GM18502 (cell line): ENCODE results near the gene TTC38.

ENCODE experiments used
- ATAC-seq: cut with Tn5 transposase; IDR thresholded peaks from one replicate; pipeline ENCODE4 v1.9.1; 2021; ENCODE audit warnings: mild to moderate bottlenecking; ENCODE audit not compliant: unreplicated experiment, poor library complexity

Gene TTC38

GRCh38 chr22:46275455-46276122, 7.8 kb downstream of the TTC38 start:
- no peak for ATAC-seq

GRCh38 chr22:46276563-46276962, 8.8 kb downstream of the TTC38 start:
- ATAC-seq, result no peak

GRCh38 chr22:46278656-46279645, 11.1 kb downstream of the TTC38 start:
- ATAC-seq, result no peak

- no peak for ATAC-seq
Observed at GRCh38 chr22:46280063-46280817, 12.4 kb downstream of the TTC38 start.

- ATAC-seq, result no peak
Observed at GRCh38 chr22:46280999-46281623, 13.3 kb downstream of the TTC38 start.

- no peak for ATAC-seq
Observed at GRCh38 chr22:46281866-46282678, 14.3 kb downstream of the TTC38 start.

- ATAC-seq, result no peak
Observed at GRCh38 chr22:46286006-46286405, 18.2 kb downstream of the TTC38 start.

- no peak for ATAC-seq
Observed at GRCh38 chr22:46286941-46287872, 19.4 kb downstream of the TTC38 start.

GRCh38 chr22:46287873-46288751, 20.3 kb downstream of the TTC38 start:
- peak; percentile 75 for ATAC-seq

GRCh38 chr22:46288846-46289243, 21.0 kb downstream of the TTC38 start:
- ATAC-seq, result no peak

GRCh38 chr22:46289244-46289891, 21.6 kb downstream of the TTC38 start:
- ATAC-seq, result no peak

GRCh38 chr22:46290121-46290842, 22.5 kb downstream of the TTC38 start:
- no peak for ATAC-seq

- no peak for ATAC-seq
Observed at GRCh38 chr22:46290843-46291785, 23.3 kb downstream of the TTC38 start.

- no peak for ATAC-seq
Observed at GRCh38 chr22:46292173-46292572, 24.4 kb downstream of the TTC38 start.

- no peak for ATAC-seq
Observed at GRCh38 chr22:46292732-46293131, 24.9 kb downstream of the TTC38 start.
